Measurements from ENCODE around the gene MYBL2. TPM values are rescaled to one million over a fixed set of nuclear protein-coding genes. Genes with fewer than 3 reads are reported as not detected.

Gene MYBL2
- total and polyA plus RNA-seq, 2 donors, result 0.38 to 2.3 TPM

DNA sequence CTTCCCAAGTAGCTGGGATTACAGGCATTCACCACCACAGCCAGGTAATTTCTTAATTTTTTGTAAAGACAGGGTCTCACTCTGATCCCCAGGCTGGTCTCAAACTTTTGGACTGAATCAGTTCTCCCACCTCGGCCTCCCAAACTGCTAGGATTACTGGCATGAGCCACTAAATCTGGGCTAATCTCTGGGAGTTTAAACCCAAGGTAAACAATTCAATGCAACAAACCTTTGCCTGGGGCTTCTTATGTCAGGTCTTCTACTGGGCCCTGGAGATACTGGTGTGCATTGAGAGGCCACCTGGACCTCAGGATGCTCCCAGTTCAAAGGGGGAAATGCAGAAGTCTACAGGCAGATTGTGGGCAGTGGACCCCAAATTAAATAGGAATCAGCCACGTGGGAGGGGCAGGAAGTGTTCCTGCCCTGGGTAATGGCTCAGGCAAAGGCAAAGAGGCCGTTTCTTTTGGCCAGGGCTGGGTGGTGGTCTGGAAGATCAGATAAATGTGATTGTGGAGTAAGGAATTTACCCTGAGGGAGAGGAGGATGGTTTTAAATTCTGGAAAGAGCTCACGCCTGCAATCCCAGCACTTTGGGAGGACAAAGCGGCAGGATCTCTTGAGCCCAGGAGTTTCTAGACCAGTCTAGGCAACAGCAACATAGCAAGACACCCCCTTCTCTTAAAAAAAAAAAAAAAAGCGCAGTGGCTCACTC is 1.3 kb upstream of the MYBL2 start:
- Histone ChIP-seq H3K27ac (ENCODE audit: low read depth) (no peak overlapping the region), H3K4me3 (ENCODE audit: low read depth, low read length) (no peak overlapping the region), H3K36me3 (ENCODE audit: insufficient read depth) (no peaks in the 10 kb centered on the region), H3K4me1 (ENCODE audit: insufficient read depth) (no peaks in the 10 kb centered on the region)
- no peak for DNase-seq (ENCODE audit: extremely low spot score)
- 66% methylated on average over 6 of the region's 6 CpGs for WGBS

DNA sequence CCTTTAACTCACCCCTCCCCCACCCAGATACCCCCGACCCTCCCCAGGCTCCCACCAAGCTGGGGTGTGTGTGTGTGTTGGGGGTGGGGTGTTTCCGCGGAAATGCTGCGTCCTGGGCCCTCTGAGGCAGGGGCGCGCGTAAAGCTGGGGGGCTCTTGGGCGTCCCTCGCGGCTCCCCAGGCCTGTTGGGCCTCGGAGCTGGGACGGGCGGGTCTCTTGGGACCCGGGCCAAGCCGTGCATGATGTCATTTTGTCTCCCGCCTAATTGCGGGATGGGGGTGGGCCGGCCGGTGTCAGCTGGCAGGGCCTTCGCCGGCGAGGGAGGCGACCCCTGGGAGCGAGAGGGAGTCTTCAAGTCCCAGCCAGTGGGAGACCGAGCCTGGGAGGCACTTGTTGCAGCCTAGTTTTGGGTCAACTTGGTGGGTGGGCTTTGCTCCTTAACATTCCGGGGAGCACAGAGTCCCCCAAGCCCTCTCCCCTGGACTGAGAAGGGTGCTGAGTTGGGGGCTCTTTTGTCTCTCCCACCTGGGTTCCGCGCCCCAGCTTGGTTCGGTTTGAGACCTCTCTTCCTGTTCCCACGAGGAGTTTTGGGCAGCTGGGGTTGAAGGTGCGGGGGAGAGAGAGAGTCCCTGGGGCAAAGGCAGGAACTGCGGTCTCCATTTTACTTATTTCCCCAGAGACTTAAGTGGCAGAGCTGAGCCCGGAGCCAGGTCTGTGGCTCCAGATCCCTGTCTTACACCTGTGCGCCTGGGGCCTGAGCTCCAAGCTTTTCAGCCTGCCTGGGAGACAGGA is 623 bp downstream of the MYBL2 start:
- Histone ChIP-seq H3K27ac (ENCODE audit: low read depth) (no peak overlapping the region), H3K4me3 (ENCODE audit: low read depth, low read length) (peak overlapping the region; percentile 11), H3K36me3 (ENCODE audit: insufficient read depth) (no peaks in the 10 kb centered on the region), H3K4me1 (ENCODE audit: insufficient read depth) (no peaks in the 10 kb centered on the region)
- WGBS, result 6% methylated on average over 34 of the region's 34 CpGs
- no peak for DNase-seq (ENCODE audit: extremely low spot score)

DNA sequence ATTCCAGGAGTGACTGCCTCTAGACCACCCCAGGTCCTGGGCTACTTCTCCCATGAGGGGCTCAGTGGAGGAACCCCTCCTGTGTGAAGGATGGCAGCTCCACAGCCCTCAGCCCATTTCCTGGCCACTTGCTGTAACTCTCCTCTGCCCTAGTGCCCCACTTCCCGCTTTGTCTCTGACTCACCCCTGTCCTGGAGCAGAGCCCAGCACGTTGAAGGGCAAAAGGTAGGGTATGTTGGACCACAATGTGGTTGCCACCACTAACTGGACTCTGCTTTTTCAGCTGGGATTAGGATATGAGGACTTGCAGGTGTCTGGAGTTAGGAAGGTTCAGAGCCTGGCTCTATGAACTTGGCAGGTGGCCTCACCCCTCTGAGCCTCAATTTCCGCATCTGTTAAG is 2.4 kb downstream of the MYBL2 start:
- no peak overlapping the region for H3K4me3 ChIP-seq (ENCODE audit: low read depth, low read length)
- no peaks in the 10 kb centered on the region for H3K36me3 ChIP-seq (ENCODE audit: insufficient read depth)
- H3K27ac ChIP-seq (ENCODE audit: low read depth), result no peak overlapping the region
- DNase-seq (ENCODE audit: extremely low spot score), result no peak
- 85% methylated on average over 3 of the region's 3 CpGs for WGBS
- H3K4me1 ChIP-seq (ENCODE audit: insufficient read depth), result no peaks in the 10 kb centered on the region

- 82% methylated on average over 2 of the region's 2 CpGs for WGBS
- DNase-seq (ENCODE audit: extremely low spot score), result no peak
- Histone ChIP-seq H3K4me3 (ENCODE audit: low read depth, low read length) (no peak overlapping the region), H3K27ac (ENCODE audit: low read depth) (no peak overlapping the region), H3K4me1 (ENCODE audit: insufficient read depth) (no peaks in the 10 kb centered on the region), H3K36me3 (ENCODE audit: insufficient read depth) (no peaks in the 10 kb centered on the region)
Measured at GRCh38 chr20:43670423-43670822, 3.5 kb downstream of the MYBL2 start.

- 97% methylated on average over 5 of the region's 5 CpGs for WGBS
- Histone ChIP-seq H3K27ac (ENCODE audit: low read depth) (no peak overlapping the region), H3K36me3 (ENCODE audit: insufficient read depth) (no peaks in the 10 kb centered on the region), H3K4me1 (ENCODE audit: insufficient read depth) (no peaks in the 10 kb centered on the region), H3K4me3 (ENCODE audit: low read depth, low read length) (no peak overlapping the region)
- DNase-seq (ENCODE audit: extremely low spot score), result no peak
Measured at GRCh38 chr20:43676368-43676767, 9.5 kb downstream of the MYBL2 start.

- H3K4me3 ChIP-seq (ENCODE audit: low read depth, low read length), result no peak overlapping the region
- no peaks in the 10 kb centered on the region for H3K4me1 ChIP-seq (ENCODE audit: insufficient read depth)
- H3K36me3 ChIP-seq (ENCODE audit: insufficient read depth), result no peaks in the 10 kb centered on the region
- DNase-seq (ENCODE audit: extremely low spot score), result no peak
- 90% methylated on average over 7 of the region's 7 CpGs for WGBS
- H3K27ac ChIP-seq (ENCODE audit: low read depth), result no peak overlapping the region
Measured at GRCh38 chr20:43680981-43681380, 14.1 kb downstream of the MYBL2 start.

DNA sequence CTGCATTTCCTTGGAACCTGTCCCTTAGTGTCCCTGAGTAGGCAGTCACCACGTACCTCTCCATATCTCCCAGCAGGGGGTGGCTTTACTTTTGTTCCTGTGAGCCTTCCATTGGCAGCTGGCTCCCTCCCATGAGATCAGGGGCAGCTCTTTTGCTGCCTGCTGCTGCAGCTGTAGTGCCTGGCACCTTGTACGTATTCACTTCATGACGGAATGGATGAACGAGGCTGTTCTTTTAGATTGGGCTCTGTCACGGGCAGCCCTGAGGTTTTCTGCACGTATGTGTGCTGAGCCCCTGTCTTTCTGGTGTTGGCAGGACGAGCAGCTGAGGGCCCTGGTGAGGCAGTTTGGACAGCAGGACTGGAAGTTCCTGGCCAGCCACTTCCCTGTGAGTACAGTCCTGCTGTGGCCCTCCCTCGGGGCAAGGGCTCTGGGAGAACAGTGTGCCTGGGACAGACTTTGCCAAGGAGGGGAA is 14.6 kb downstream of the MYBL2 start:
- no peak for DNase-seq (ENCODE audit: extremely low spot score)
- Histone ChIP-seq H3K4me3 (ENCODE audit: low read depth, low read length) (no peak overlapping the region), H3K4me1 (ENCODE audit: insufficient read depth) (no peaks in the 10 kb centered on the region), H3K27ac (ENCODE audit: low read depth) (no peak overlapping the region), H3K36me3 (ENCODE audit: insufficient read depth) (no peaks in the 10 kb centered on the region)
- WGBS, result 85% methylated on average over 8 of the region's 8 CpGs

- Histone ChIP-seq H3K36me3 (ENCODE audit: insufficient read depth) (no peaks in the 10 kb centered on the region), H3K4me3 (ENCODE audit: low read depth, low read length) (no peak overlapping the region), H3K27ac (ENCODE audit: low read depth) (no peak overlapping the region), H3K4me1 (ENCODE audit: insufficient read depth) (no peaks in the 10 kb centered on the region)
- 70% methylated on average over 2 of the region's 2 CpGs for WGBS
- no peak for DNase-seq (ENCODE audit: extremely low spot score)
Measured at GRCh38 chr20:43681991-43682410, 15.1 kb downstream of the MYBL2 start.

DNA sequence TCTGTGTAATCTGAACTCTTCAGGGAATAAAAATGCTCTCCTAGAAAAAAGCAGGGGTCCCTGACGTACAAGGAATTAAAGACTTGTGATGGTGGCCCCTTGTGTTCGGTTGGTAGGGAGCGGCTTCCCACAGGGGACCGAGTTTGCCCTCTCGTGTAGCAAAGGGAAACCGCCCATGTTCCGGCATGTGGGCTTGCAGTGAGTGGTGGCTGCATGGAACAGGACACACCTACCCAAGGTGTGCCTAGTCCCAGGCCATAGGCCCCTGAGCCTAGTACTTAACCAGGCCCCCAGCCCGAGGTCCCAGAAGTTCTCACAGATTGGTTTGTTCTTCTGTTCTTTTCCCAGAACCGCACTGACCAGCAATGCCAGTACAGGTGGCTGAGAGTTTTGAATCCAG is 15.5 kb downstream of the MYBL2 start:
- 96% methylated on average over 9 of the region's 9 CpGs for WGBS
- Histone ChIP-seq H3K4me3 (ENCODE audit: low read depth, low read length) (no peak overlapping the region), H3K36me3 (ENCODE audit: insufficient read depth) (no peaks in the 10 kb centered on the region)

GRCh38 chr20:43686820-43687219 is 19.9 kb downstream of the MYBL2 start:
- no peaks in the 10 kb centered on the region for H3K4me1 ChIP-seq (ENCODE audit: insufficient read depth)
- H3K36me3 ChIP-seq (ENCODE audit: insufficient read depth), result no peaks in the 10 kb centered on the region
- no peak overlapping the region for H3K4me3 ChIP-seq (ENCODE audit: low read depth, low read length)
- WGBS, result 94% methylated on average over 13 of the region's 13 CpGs
- DNase-seq (ENCODE audit: extremely low spot score), result no peak
- H3K27ac ChIP-seq (ENCODE audit: low read depth), result no peak overlapping the region

More for the DNA sequence above, 15.5 kb downstream of the MYBL2 start:
- Histone ChIP-seq H3K27ac (ENCODE audit: low read depth) (no peak overlapping the region), H3K4me1 (ENCODE audit: insufficient read depth) (no peaks in the 10 kb centered on the region)
- no peak for DNase-seq (ENCODE audit: extremely low spot score)

GRCh38 chr20:43689165-43689564 is 22.3 kb downstream of the MYBL2 start:
- WGBS, result 89% methylated on average over 4 of the region's 4 CpGs
- Histone ChIP-seq H3K4me3 (ENCODE audit: low read depth, low read length) (no peak overlapping the region), H3K4me1 (ENCODE audit: insufficient read depth) (no peaks in the 10 kb centered on the region), H3K36me3 (ENCODE audit: insufficient read depth) (no peaks in the 10 kb centered on the region), H3K27ac (ENCODE audit: low read depth) (no peak overlapping the region)
- no peak for DNase-seq (ENCODE audit: extremely low spot score)

DNA sequence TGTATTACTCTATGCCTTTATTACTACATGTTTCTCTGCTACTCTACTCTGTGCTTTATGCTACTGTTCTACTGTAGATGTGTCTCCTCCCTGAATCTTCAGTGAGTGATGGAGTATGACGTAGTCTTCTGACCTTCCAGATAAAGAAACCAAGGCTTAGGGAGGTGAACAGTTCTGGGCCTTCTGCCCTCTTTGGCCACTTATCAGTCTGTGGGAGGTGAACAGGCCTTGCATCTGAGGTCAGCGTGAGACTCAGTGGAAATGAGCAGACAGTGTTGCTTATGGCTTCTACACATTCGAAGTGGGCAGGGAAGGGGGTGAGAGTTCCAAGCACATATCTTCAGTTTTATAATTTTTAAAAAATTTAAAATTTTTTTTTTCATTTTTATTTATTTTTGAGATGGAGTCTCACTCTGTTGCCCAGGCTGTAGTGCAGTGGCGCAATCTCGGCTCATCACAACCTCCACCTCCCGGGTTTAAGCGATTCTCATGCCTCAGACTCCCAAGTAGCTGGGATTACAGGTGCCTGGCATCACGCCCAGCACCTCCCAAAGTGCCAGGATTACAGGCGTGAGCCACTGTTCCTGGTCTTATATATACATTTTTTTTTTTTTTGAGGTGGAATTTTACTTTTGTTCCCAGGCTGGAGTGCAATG is 24.2 kb downstream of the MYBL2 start:
- Histone ChIP-seq H3K36me3 (ENCODE audit: insufficient read depth) (no peaks in the 10 kb centered on the region), H3K4me1 (ENCODE audit: insufficient read depth) (no peaks in the 10 kb centered on the region), H3K27ac (ENCODE audit: low read depth) (no peak overlapping the region), H3K4me3 (ENCODE audit: low read depth, low read length) (no peak overlapping the region)
- WGBS, result 92% methylated on average over 9 of the region's 9 CpGs
- no peak for DNase-seq (ENCODE audit: extremely low spot score)

GRCh38 chr20:43691928-43692524 is 25.1 kb downstream of the MYBL2 start:
- no peak for DNase-seq (ENCODE audit: extremely low spot score)
- Histone ChIP-seq H3K36me3 (ENCODE audit: insufficient read depth) (no peaks in the 10 kb centered on the region), H3K4me3 (ENCODE audit: low read depth, low read length) (no peak overlapping the region), H3K27ac (ENCODE audit: low read depth) (no peak overlapping the region), H3K4me1 (ENCODE audit: insufficient read depth) (no peaks in the 10 kb centered on the region)
- 93% methylated on average over 5 of the region's 5 CpGs for WGBS
